ENCODE measurements around the gene MAB21L4.

Gene MAB21L4

GRCh38 chr2:240911641-240912265 is 15.8 kb upstream of the MAB21L4 start:
- no peak for DNase-seq

- DNase-seq = no peak
Measured at GRCh38 chr2:240909216-240909974, 13.4 kb upstream of the MAB21L4 start.

- no peak for DNase-seq
Measured at GRCh38 chr2:240906911-240907590, 11.1 kb upstream of the MAB21L4 start.

GRCh38 chr2:240906141-240906910 is 10.4 kb upstream of the MAB21L4 start, which contains the start of gene CROCC2:
TSS of gene CROCC2 (plus strand) at chr2:240906336. CDS start at chr2:240906514, 178 bp downstream.
- no peak for DNase-seq

GRCh38 chr2:240905176-240905781 is 9.3 kb upstream of the MAB21L4 start:
- DNase-seq = no peak

GRCh38 chr2:240904216-240905175 is 8.5 kb upstream of the MAB21L4 start:
- no peak for DNase-seq

- DNase-seq = no peak
Measured at GRCh38 chr2:240903191-240904060, 7.5 kb upstream of the MAB21L4 start.

- no peak for DNase-seq
Measured at GRCh38 chr2:240902615-240903041, 6.7 kb upstream of the MAB21L4 start.

- no peak for DNase-seq
Measured at GRCh38 chr2:240901986-240902614, 6.1 kb upstream of the MAB21L4 start.

- no peak for DNase-seq
Measured at GRCh38 chr2:240900141-240900860, 4.3 kb upstream of the MAB21L4 start.

- no peak for DNase-seq
Measured at GRCh38 chr2:240899468-240899865, 3.5 kb upstream of the MAB21L4 start.

- no peak for DNase-seq
Measured at GRCh38 chr2:240898731-240899467, 2.9 kb upstream of the MAB21L4 start.

- no peak for DNase-seq
Measured at GRCh38 chr2:240898108-240898730, 2.3 kb upstream of the MAB21L4 start.

GRCh38 chr2:240896871-240897692 is 1.1 kb upstream of the MAB21L4 start:
- no peak for DNase-seq

- no peak for DNase-seq
Measured at GRCh38 chr2:240896394-240896793, 438 bp upstream of the MAB21L4 start.

- no peak for DNase-seq
Measured at GRCh38 chr2:240894836-240895558, 959 bp downstream of the MAB21L4 start.

Measured in hematopoietic multipotent progenitor cell treated with erythropoietin and hydrocortisone succinate and interleukin-3 and kit ligand, for 8 days (in vitro differentiated cells).